Measurements from ENCODE around the gene TAF6.

Gene TAF6

GRCh38 chr7:100101016-100101862 lies 17.9 kb downstream of the TAF6 start, which contains the start of the genes AP4M1 and MCM7:
TSS of gene AP4M1 (plus strand) at chr7:100101643. CDS start at chr7:100101715, 72 bp downstream.
TSS of gene MCM7 (minus strand) at chr7:100101397. CDS start at chr7:100101294, 103 bp downstream.
- FAIRE-seq (no peak), DNase-seq (ENCODE audit: insufficient read length, low spot score) (peak; percentile 87)
- TF ChIP-seq POLR2A (IDR thresholded peaks at IDR 0.05; ENCODE audit: low read depth, low read length), result peak; percentile 65

GRCh38 chr7:100100420-100101015 lies 18.6 kb downstream of the TAF6 start:
- no peak for FAIRE-seq

GRCh38 chr7:100099452-100099851 lies 19.7 kb downstream of the TAF6 start:
- DNase-seq (ENCODE audit: insufficient read length, low spot score), result no peak
- TF ChIP-seq POLR2A (IDR thresholded peaks at IDR 0.05; ENCODE audit: low read depth, low read length), result no peak
- no peak for FAIRE-seq

More at GRCh38 chr7:100100420-100101015, 18.6 kb downstream of the TAF6 start:
- DNase-seq (ENCODE audit: insufficient read length, low spot score), result peak; percentile 75
- no peak; the same call in 1 of the 2 replicates for TF ChIP-seq POLR2A (IDR thresholded peaks at IDR 0.05; ENCODE audit: low read depth, low read length)

- no peak for TF ChIP-seq POLR2A (IDR thresholded peaks at IDR 0.05; ENCODE audit: low read depth, low read length)
- no peak for FAIRE-seq
- no peak for DNase-seq (ENCODE audit: insufficient read length, low spot score)
Measured at GRCh38 chr7:100098913-100099312, 20.2 kb downstream of the TAF6 start.

- no peak for DNase-seq (ENCODE audit: insufficient read length, low spot score)
- TF ChIP-seq POLR2A (IDR thresholded peaks at IDR 0.05; ENCODE audit: low read depth, low read length), result no peak
- FAIRE-seq, result no peak
Measured at GRCh38 chr7:100095704-100096103, 23.5 kb downstream of the TAF6 start.

GRCh38 chr7:100095289-100095688 lies 23.9 kb downstream of the TAF6 start:
- no peak for TF ChIP-seq POLR2A (IDR thresholded peaks at IDR 0.05; ENCODE audit: low read depth, low read length)
- no peak for DNase-seq (ENCODE audit: insufficient read length, low spot score)
- FAIRE-seq, result no peak

- no peak for FAIRE-seq
- TF ChIP-seq POLR2A (IDR thresholded peaks at IDR 0.05; ENCODE audit: low read depth, low read length), result no peak
- no peak for DNase-seq (ENCODE audit: insufficient read length, low spot score)
Measured at GRCh38 chr7:100093925-100094486, 25.2 kb downstream of the TAF6 start.

GRCh38 chr7:100093498-100093897 lies 25.7 kb downstream of the TAF6 start:
- FAIRE-seq (no peak), DNase-seq (ENCODE audit: insufficient read length, low spot score) (no peak)
- TF ChIP-seq POLR2A (IDR thresholded peaks at IDR 0.05; ENCODE audit: low read depth, low read length), result no peak

GRCh38 chr7:100093054-100093453 lies 26.1 kb downstream of the TAF6 start:
- no peak for TF ChIP-seq POLR2A (IDR thresholded peaks at IDR 0.05; ENCODE audit: low read depth, low read length)
- DNase-seq (ENCODE audit: insufficient read length, low spot score), result no peak
- no peak for FAIRE-seq

- no peak for TF ChIP-seq POLR2A (IDR thresholded peaks at IDR 0.05; ENCODE audit: low read depth, low read length)
- DNase-seq (ENCODE audit: insufficient read length, low spot score) (no peak), FAIRE-seq (no peak)
Measured at GRCh38 chr7:100091411-100092181, 27.6 kb downstream of the TAF6 start.

GRCh38 chr7:100090527-100091410 lies 28.4 kb downstream of the TAF6 start:
- DNase-seq (ENCODE audit: insufficient read length, low spot score), result no peak
- 0 out of 2 replicates have a peak, but pooled peaks have one; percentile 4 for TF ChIP-seq POLR2A (IDR thresholded peaks at IDR 0.05; ENCODE audit: low read depth, low read length)
- FAIRE-seq, result no peak

- TF ChIP-seq POLR2A (IDR thresholded peaks at IDR 0.05; ENCODE audit: low read depth, low read length), result no peak
- no peak for FAIRE-seq
- DNase-seq (ENCODE audit: insufficient read length, low spot score), result no peak
Measured at GRCh38 chr7:100089458-100090196, 29.5 kb downstream of the TAF6 start.
